B cell (primary cell): ENCODE results near the gene IL4. TPM values are rescaled to one million over a fixed set of nuclear protein-coding genes. Genes with fewer than 3 reads are reported as not detected.

ENCODE experiments used
- ATAC-seq: fragments of 200-7000 bp; cut with Tn5 transposase; one replicate; pipeline ENCODE4 v1.10.0; 2021; ENCODE audit warnings: low read depth, mild to moderate bottlenecking, moderate number of reproducible peaks, moderate library complexity
- CTCF ChIA-PET: fragments of 350-600 bp; sonication (Branson Sonifier 250); formaldehyde crosslinking; loops from one replicate; lab custom pipeline; 2021; ENCODE audit warnings: antibody characterized with exemption, inconsistent platforms; lab: Charles Lee
- POLR2A ChIA-PET: fragments of 350-600 bp; sonication (Branson Sonifier 250); formaldehyde crosslinking; loops from one replicate; lab custom pipeline; 2021; ENCODE audit warnings: antibody characterized with exemption; lab: Charles Lee
- DNase-seq: peaks from one replicate; pipeline ENCODE4 v3.0.0; 2013
- H2AFZ ChIP-seq: 2 replicates; pipeline ENCODE4 v1.6.1; 2012; ENCODE audit warnings: mild to moderate bottlenecking, low read depth, low read length; ENCODE audit not compliant: insufficient read depth, poor library complexity, severe bottlenecking
- H3K27ac ChIP-seq, 2 donors: 1 replicate in 1 of 2; 2 replicates in 1 of 2; pipeline ENCODE4 v1.5.1; 2012 to 2013; ENCODE audit warnings: low read length in 2 of 2, mild to moderate bottlenecking in 2 of 2, moderate library complexity in 1 of 2
- H3K27me3 ChIP-seq, 4 experiments: fragments of 200-600 bp in 1 of 4; sonication (generic) in 1 of 4; replicated peaks in 1 of 4; 1 replicate in 2 of 4; 2 replicates in 2 of 4; pipeline versions ENCODE4 v1.6.1 to v1.7.0; 2013 to 2016; ENCODE audit warnings: low read length in 3 of 4, mild to moderate bottlenecking in 2 of 4, mixed read lengths in 1 of 4, moderate library complexity in 1 of 4; ENCODE audit not compliant: insufficient read depth in 4 of 4, control insufficient read depth in 3 of 4; ENCODE audit errors: control extremely low read depth in 1 of 4
- H3K36me3 ChIP-seq, 2 experiments: replicated peaks in 1 of 2; 1 replicate in 1 of 2; 2 replicates in 1 of 2; pipeline versions ENCODE4 v1.6.1 to v1.7.1; 2013; ENCODE audit warnings: low read length in 1 of 2; ENCODE audit not compliant: insufficient read depth in 2 of 2, control insufficient read depth in 1 of 2; ENCODE audit errors: control extremely low read depth in 1 of 2, extremely low read depth in 1 of 2
- H3K4me1 ChIP-seq, 2 donors: fragments of 200-600 bp in 1 of 2; sonication (generic) in 1 of 2; 1 replicate in 1 of 2; 2 replicates in 1 of 2; pipeline versions ENCODE4 v1.5.1 to v1.6.1; 2013 to 2017; ENCODE audit warnings: low read length in 2 of 2; ENCODE audit not compliant: control insufficient read depth in 2 of 2, insufficient read depth in 2 of 2
- H3K4me2 ChIP-seq: replicated peaks from 2 replicates; pipeline ENCODE3; 2012; ENCODE audit warnings: mild to moderate bottlenecking, low read depth, low read length; ENCODE audit not compliant: poor library complexity, severe bottlenecking
- H3K4me3 ChIP-seq, 5 experiments: fragments of 200-600 bp in 1 of 5; sonication (generic) in 1 of 5; 1 replicate in 3 of 5; 2 replicates in 2 of 5; pipeline versions ENCODE4 v1.5.1 to v1.7.0; 2011 to 2016; ENCODE audit warnings: low read length in 4 of 5, mild to moderate bottlenecking in 4 of 5, low read depth in 2 of 5, control low read depth in 1 of 5, moderate library complexity in 1 of 5; ENCODE audit not compliant: insufficient read depth in 1 of 5; ENCODE audit errors: control extremely low read depth in 1 of 5, extremely low read depth in 1 of 5
- H3K79me2 ChIP-seq: fragments of 200-600 bp; sonication (generic); one replicate; pipeline ENCODE4 v1.6.0; 2016; ENCODE audit warnings: low read length; ENCODE audit not compliant: control insufficient read depth, insufficient read depth
- H3K9ac ChIP-seq: fragments of 200-600 bp; sonication (generic); 2 replicates; pipeline ENCODE4 v1.6.1; 2017; ENCODE audit warnings: mild to moderate bottlenecking, low read length, moderate library complexity
- H3K9me3 ChIP-seq, 3 donors: one replicate each; pipeline versions ENCODE4 v1.6.1 to v1.7.1; 2013; ENCODE audit warnings: low read length in 2 of 3; ENCODE audit not compliant: control insufficient read depth in 2 of 3, insufficient read depth in 1 of 3; ENCODE audit errors: control extremely low read depth in 1 of 3
- H4K20me1 ChIP-seq: 2 replicates; pipeline ENCODE4 v1.6.0; 2012; ENCODE audit warnings: mild to moderate bottlenecking, low read length; ENCODE audit not compliant: insufficient read depth, control insufficient read depth, poor library complexity, severe bottlenecking
- H3K27ac Mint-ChIP-seq: one replicate; pipeline ENCODE4 v1.8.0; 2021; ENCODE audit warnings: mixed read lengths
- H3K27me3 Mint-ChIP-seq: one replicate; pipeline ENCODE4 v1.8.0; 2021; ENCODE audit warnings: mixed read lengths
- H3K4me1 Mint-ChIP-seq: one replicate; pipeline ENCODE4 v1.8.0; 2021; ENCODE audit warnings: mixed read lengths
- H3K4me3 Mint-ChIP-seq: one replicate; pipeline ENCODE4 v1.8.0; 2021; ENCODE audit warnings: mixed read lengths
- H3K9me3 Mint-ChIP-seq: one replicate; pipeline ENCODE4 v1.8.0; 2022; ENCODE audit warnings: mixed read lengths; ENCODE audit not compliant: insufficient read depth
- CTCF ChIP-seq: fragments of 200-600 bp; IDR thresholded peaks from one replicate; pipeline ENCODE4 v1.8.0; 2022; ENCODE audit warnings: antibody characterized with exemption, mild to moderate bottlenecking
- EZH2 ChIP-seq: IDR thresholded peaks from 2 replicates; pipeline ENCODE4 v1.6.1; 2012; ENCODE audit warnings: borderline replicate concordance, low read depth, mild to moderate bottlenecking, moderate library complexity, low read length; ENCODE audit not compliant: insufficient read depth, poor library complexity, severe bottlenecking
- WGBS: methylation state at CpG from one replicate; pipeline ENCODE4 v1.1.5; 2013; ENCODE audit warnings: missing lambda C conversion rate; ENCODE audit not compliant: insufficient coverage; 5-methylcytosine and 5-hydroxymethylcytosine counted together
- intact Hi-C: fragments of 100-400 bp; cut with micrococcal nuclease; formaldehyde crosslinking; loops from one replicate; pipeline ENCODE4 v1.10.0; 2022
- polyA plus RNA-seq: library from polyadenylated mRNA; depleted of rRNA; stranded (reverse); fragments of >200 nt; gene quantifications from 2 replicates; pipeline ENCODE4 v1.2.3, GENCODE V29; 2012
- total RNA-seq, 2 donors: library from RNA; stranded (reverse); fragments of 120-200 nt in 1 of 2; gene quantifications; 1 replicate in 1 of 2; 2 replicates in 1 of 2; pipeline versions ENCODE4 v1.2.3 to v1.2.4, GENCODE V29; 2013 to 2022

IL4 gene
- total and polyA plus RNA-seq, 2 donors (not counting 1 experiment from before 2014, with no cell fraction given) = not detected

- Histone ChIP-seq H3K4me1 (no peaks in the 10 kb centered on the region), H3K36me3 (peaks cover 18 to 55% of the 10 kb centered on the region in 2 experiments), H3K79me2 (no peaks in the 10 kb centered on the region), H4K20me1 (no peaks in the 10 kb centered on the region), H3K4me2 (no peak overlapping the region), H2AFZ (no peak overlapping the region), H3K9ac (no peak overlapping the region), H3K4me3 (no peak overlapping the region), H3K27ac (no peak overlapping the region), H3K9me3 (no peaks in the 10 kb centered on the region), H3K27me3 (no peaks in the 10 kb centered on the region)
- H3K27me3 Mint-ChIP-seq = no peaks in the 10 kb centered on the region
- no peaks in the 10 kb centered on the region for H3K4me1 Mint-ChIP-seq
- TF ChIP-seq EZH2 (no peak), CTCF (no peak)
- no peaks in the 10 kb centered on the region for H3K9me3 Mint-ChIP-seq
- DNase-seq (no peak), ATAC-seq (no peak)
- ChIA-PET POLR2A (no interaction called here), CTCF (no interaction called here)
- intact Hi-C loops = no loop called here
- H3K4me3 Mint-ChIP-seq = no peak overlapping the region
- WGBS = 90% methylated on average over 2 of the region's 3 CpGs
- H3K27ac Mint-ChIP-seq = no peak overlapping the region
Measured at GRCh38 chr5:132641241-132641723, 32.5 kb upstream of the IL4 start.

- intact Hi-C loops = no loop called here
- Mint-ChIP-seq H3K4me1 (no peaks in the 10 kb centered on the region), H3K9me3 (no peaks in the 10 kb centered on the region), H3K4me3 (no peak overlapping the region), H3K27me3 (no peaks in the 10 kb centered on the region), H3K27ac (no peak overlapping the region)
- H3K4me1 ChIP-seq = no peaks in the 10 kb centered on the region
- H3K27me3 ChIP-seq = no peaks in the 10 kb centered on the region
- no peak for ATAC-seq
- no peak overlapping the region for H3K4me2 ChIP-seq
- H3K79me2 ChIP-seq = no peaks in the 10 kb centered on the region
- WGBS = no CpG with 5 or more reads among the region's 3 CpGs
- H4K20me1 ChIP-seq = no peaks in the 10 kb centered on the region
- DNase-seq = no peak
- H3K9me3 ChIP-seq = peaks cover 0 to 3% (median 0%) of the 10 kb centered on the region in 3 donors
- H3K9ac ChIP-seq = no peak overlapping the region
- CTCF ChIA-PET = no interaction called here
- no peak overlapping the region for H2AFZ ChIP-seq
- peaks cover 18 to 53% of the 10 kb centered on the region in 2 experiments for H3K36me3 ChIP-seq
- no peak overlapping the region for H3K27ac ChIP-seq
- POLR2A ChIA-PET = no interaction called here
- no peak overlapping the region for H3K4me3 ChIP-seq
- TF ChIP-seq EZH2 (no peak), CTCF (no peak)
Measured at GRCh38 chr5:132641841-132642240, 31.9 kb upstream of the IL4 start.
